GM23248 (cell line): ENCODE data around the gene ALDH16A1.

Experiments used
- EZH2 ChIP-seq: fragments of 200-600 bp; sonication (generic); IDR thresholded peaks from 2 replicates; pipeline ENCODE4 v1.6.1; 2018; ENCODE audit warnings: antibody characterized with exemption, mild to moderate bottlenecking; ENCODE audit not compliant: insufficient read depth, poor library complexity, severe bottlenecking
- EZH2phosphoT487 ChIP-seq: fragments of 200-600 bp; sonication (generic); IDR thresholded peaks from 2 replicates; pipeline ENCODE4 v1.6.1; 2018; ENCODE audit warnings: antibody characterized with exemption, moderate library complexity, mild to moderate bottlenecking, low read depth; ENCODE audit not compliant: insufficient read depth

DNA sequence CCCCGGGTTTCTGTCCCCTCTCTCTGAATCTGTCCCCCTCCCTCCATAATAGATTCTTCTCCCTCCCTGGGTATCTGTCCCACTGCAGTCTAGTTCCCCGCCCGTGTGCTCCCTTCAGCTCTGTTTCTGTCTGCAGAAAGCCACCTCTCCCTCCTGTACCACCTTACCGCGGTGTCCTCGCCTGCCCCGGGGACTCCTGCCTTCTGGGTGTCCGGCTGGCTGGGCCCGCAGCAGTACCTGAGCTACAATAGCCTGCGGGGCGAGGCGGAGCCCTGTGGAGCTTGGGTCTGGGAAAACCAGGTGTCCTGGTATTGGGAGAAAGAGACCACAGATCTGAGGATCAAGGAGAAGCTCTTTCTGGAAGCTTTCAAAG lies 60.7 kb downstream of the ALDH16A1 start:
- TF ChIP-seq EZH2 = no peak
- TF ChIP-seq EZH2phosphoT487 = no peak
